C4-2B (cell line): ENCODE data around the gene SHROOM3.

ENCODE experiments used
- ZFX ChIP-seq: fragments of 450-650 bp; IDR thresholded peaks from 2 replicates; pipeline ENCODE4 v1.6.1; 2017
- TF ChIP-seq, protein P1 (sequence below): fragments of 450-650 bp; conservative IDR thresholded peaks from 2 replicates; pipeline ENCODE4 v1.5.1; 2017; ENCODE audit warnings: mild to moderate bottlenecking

DNA sequence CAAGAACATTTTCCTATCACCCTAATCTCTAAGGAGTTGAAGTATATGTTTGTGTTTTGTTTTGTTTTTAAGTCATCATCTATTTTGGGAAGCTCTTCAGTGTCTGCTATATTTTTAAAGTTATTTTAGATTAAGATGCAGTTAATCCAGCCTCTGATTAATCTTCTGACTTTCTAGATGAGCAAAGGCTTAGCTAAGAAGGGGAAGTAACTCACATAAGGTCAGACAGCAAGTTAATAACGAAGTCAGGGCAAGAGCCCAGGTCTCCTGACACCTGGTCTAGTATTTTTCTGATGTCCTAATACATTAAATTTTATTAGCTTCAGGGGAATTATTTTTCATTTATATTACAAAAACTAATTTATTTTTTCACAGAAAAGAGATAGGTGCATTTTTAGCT is 294.4 kb downstream of the SHROOM3 start:
- TF ChIP-seq, protein P1, sequence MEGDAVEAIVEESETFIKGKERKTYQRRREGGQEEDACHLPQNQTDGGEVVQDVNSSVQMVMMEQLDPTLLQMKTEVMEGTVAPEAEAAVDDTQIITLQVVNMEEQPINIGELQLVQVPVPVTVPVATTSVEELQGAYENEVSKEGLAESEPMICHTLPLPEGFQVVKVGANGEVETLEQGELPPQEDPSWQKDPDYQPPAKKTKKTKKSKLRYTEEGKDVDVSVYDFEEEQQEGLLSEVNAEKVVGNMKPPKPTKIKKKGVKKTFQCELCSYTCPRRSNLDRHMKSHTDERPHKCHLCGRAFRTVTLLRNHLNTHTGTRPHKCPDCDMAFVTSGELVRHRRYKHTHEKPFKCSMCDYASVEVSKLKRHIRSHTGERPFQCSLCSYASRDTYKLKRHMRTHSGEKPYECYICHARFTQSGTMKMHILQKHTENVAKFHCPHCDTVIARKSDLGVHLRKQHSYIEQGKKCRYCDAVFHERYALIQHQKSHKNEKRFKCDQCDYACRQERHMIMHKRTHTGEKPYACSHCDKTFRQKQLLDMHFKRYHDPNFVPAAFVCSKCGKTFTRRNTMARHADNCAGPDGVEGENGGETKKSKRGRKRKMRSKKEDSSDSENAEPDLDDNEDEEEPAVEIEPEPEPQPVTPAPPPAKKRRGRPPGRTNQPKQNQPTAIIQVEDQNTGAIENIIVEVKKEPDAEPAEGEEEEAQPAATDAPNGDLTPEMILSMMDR = no peak
- TF ChIP-seq ZFX = no peak
